Dedifferentiated amniotic fluid mesenchymal stem cell (primary cell): ENCODE measurements around the gene ISG20.
A peak's percentile ranks its signal among the peaks of the same experiment; 100 is the strongest.

ENCODE experiments used
- DNase-seq: peaks from one replicate; pipeline ENCODE4 v3.0.0-alpha.2; 2016; ENCODE audit errors: extremely low spot score

Gene ISG20

DNA sequence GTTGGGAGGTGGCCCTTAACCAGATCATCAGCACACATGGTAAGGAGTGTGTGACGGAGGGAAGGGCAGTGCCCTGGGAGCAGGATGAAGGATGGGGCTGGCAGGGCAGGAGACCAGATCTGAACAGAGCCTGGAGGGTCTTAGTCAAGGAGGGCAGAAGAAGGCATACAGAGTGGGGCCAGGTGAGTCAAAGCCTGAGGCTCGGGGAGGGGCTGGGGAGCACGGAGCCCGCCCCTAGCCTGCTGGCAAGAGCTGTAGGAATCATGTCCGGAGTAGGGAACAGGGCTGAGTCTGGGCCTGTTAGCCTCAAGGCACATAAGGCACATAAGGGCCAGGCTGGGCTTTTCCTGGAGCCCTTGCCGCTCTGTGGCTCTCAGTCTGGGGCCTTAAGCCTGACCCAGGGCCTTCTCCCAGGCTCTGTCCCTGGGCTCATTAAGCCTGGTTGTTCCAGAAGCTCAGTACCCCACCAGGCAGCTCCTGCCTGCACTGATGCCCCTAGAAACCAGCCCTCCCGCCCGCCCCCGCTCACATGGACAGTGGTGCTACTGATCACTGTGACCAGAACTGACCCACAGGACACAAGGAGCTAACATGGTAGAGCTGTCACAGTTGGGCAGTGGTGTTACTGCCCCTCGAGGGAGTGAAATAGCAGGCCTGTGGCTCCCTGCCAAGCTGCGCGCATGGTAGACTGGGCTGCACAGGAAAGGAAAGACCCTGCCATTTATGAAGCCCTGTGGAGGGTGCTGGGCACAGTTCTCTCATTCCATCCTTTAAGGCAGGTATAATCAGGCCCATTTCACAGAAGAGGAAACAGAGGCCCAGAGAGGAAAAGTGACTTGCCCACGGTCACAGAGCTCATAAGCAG is 14.6 kb downstream of the ISG20 start:
- no peak for DNase-seq

DNA sequence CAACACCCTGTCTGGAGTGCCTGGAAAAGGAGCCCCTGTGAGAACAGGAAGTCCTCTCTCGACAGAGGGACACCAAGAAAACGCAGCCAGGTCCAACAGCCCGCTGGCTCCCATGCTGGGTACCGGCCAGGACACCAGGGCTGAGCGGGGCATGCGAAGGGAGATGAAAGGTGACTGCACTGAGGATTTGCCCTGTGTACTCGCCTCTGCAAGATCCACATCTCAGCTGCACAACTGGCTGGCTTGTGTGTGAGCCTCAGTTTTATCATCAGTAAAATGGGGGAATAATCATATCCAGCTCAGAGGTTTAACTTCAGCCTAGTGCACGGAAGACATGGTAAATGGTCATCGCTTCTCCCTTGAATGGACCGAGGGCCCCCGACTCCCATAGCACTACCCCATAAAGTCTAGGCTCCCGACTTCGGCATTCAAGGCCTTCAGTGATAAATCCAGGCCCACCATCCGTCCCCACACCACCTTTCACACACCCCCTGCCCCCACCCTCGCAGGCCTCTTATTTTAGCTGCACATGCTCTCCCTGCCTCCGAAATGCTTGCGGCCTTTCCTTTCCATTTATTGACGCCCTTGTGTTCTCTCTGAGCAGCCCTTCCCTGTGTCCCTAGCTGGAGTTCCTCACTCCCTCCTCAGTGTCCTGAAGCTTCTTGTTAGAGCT is 15.8 kb downstream of the ISG20 start:
- DNase-seq = no peak

GRCh38 chr15:88655103-88655553 is 16.3 kb downstream of the ISG20 start:
- no peak for DNase-seq

DNA sequence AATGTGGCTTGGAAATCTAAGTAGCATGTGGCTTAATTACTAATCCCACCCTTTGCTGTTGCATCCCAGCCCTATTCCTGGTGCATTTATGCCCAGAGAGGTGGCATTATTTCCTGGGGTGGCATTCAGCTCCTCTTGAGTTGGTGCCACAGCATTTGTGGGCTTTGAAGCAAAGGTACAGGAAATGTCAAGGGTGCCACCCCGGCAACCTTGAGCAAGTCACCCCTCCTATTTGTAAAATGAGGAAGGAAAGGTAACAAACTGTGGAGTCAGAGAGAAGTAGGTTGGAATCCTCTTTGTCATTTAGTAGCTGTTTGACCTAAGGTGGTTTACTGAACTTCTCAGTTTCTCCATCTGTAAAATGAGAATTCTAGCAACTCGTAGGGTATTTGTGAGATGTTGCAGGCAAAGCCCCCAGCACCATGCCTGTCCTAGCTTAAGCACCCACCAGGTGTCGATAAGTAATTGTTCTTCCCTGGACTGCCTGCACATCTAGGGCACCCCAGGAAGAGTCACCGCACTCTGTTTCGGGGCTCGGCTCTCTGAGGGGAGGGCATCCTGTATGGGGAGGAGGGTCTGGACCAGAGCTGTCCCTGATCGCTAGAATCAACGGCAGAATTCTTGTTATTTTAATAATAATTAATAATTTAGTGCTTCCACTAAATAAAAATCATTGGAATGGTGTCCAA is 17.1 kb downstream of the ISG20 start:
- DNase-seq = no peak

DNA sequence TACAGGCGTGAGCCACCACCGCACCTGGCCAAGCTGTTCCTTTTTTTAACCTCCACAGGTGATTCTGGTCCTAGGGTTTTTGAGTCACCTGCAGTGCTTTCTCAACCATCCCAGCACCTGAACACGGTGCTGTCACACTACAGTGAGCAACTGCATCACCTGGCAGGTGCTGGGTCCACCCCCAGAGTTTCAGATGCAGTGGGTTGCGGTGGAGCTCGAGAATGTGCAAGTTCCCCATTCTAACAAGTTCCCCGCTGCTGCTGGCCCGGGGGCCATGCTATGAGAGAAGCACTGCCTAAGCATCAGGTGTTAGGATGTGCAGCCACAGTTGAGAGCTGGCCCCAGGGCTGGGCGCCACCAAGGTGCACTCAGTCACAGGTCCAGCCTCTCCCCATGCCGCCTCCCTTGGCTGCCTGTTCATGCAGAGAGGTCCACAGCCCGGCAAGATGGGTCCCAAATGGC is 18.0 kb downstream of the ISG20 start:
- DNase-seq = no peak

GRCh38 chr15:88657326-88658069 is 18.7 kb downstream of the ISG20 start:
- DNase-seq = peak; percentile 22

DNA sequence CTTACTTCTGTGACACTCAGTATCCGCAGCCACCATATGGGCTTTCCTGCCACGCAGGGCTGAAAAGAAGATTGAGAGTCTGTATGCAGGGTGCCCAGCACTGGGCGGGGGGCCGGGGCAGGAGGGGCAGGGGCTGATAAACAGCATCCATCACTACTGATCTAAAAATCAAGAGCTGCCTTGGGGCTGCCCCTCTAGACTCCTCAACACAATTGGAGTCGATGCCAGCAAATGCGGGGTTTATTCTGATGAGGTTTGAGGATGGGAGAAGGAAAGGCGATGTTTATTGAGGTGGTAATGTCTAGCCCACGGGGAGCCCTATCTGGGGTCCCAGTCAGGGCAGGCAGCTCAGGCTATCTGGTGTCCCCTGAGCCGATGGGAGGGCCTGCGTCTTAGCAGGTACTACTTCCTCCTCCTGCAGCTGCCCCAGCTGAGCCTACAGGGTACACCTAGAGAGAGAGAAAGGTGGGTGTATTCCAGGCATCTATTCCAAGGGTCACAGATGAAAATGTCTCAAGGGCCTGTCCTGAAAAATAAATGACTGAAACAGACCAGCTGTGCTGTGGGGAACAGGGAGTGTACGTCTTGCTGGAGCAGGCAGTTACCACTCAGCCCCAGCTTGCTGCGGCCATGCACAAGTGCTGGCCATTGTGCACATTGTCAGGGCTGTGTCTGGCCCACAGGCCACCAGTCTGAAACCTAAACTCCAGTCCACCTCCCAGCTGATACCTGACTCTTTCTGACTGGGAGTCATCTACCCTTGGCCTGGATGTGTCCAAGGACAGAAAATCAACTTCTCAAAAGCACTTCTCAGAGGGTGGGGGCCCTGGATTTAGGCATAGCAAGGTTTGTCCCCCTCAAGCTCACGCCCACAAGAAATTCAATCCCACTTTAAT is 19.5 kb downstream of the ISG20 start:
- no peak for DNase-seq

- peak; percentile 35 for DNase-seq
Measured at GRCh38 chr15:88658972-88659931, 20.4 kb downstream of the ISG20 start.

DNA sequence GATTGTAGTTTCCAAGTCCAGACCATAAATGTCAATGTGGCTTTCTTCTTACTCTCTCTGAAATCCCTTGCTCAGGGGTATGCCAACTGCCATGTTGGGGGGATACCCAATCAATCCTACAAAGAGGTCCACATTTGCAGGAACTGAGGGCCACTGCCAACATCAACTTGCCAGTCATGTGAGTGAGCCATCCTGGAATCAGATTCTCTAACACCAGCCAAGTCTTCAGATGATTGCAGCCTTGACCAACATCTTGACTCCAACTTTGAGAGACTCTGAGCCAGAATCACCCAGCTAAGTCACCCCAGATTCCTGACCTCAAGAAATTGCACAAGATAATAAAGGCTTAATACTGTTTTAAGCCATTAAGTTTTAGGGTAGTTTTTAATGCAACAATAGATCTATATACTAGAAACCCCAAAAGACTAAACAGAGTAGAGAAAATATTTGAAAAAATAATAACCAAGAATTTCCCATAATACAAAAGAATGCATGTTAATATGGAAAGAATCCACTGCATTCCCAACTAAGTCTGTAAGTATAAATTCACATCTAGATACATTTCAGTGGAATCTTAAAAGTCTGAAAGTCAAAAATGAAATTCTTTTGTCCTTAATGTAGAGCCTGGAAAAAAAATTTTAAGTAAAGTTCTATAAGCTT is 22.4 kb downstream of the ISG20 start:
- peak; percentile 63 for DNase-seq

DNA sequence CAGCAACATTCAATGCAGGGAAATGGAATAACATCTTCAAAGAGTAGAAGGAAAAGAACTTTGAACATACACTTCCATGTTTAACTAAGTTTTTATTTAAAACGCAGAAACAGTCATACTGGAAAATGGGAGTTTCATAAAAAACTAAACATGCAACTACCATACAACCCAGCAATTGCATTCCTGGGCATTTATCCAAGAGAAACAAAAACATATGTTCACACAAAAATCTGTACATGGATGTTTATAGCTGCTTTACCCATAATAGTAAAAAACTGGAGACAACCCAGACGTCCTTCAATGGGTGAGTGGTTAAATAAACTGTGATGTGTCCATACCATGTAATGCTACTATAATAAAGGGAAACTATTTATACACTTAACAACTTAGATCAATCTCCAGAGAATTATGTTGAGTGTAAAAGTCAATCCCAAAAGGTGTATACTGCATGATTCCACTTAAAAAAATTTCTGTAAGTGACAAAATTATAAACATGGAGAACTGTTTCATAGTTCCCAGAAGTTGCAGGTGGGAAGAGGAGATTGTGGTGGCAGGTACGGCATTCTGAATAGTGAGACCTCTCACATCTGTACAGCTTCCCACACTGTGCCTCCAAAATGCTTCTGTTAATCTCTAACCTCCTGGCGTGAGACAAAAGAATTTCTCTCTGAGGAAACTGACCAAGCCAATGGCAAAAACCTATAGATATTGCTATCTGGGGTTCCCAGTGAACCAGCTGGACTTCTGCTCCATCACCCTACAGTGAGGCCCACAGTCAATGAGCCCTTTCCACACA is 23.1 kb downstream of the ISG20 start:
- peak; percentile 58 for DNase-seq

GRCh38 chr15:88663141-88663621 is 24.4 kb downstream of the ISG20 start:
- DNase-seq = peak; percentile 17

DNA sequence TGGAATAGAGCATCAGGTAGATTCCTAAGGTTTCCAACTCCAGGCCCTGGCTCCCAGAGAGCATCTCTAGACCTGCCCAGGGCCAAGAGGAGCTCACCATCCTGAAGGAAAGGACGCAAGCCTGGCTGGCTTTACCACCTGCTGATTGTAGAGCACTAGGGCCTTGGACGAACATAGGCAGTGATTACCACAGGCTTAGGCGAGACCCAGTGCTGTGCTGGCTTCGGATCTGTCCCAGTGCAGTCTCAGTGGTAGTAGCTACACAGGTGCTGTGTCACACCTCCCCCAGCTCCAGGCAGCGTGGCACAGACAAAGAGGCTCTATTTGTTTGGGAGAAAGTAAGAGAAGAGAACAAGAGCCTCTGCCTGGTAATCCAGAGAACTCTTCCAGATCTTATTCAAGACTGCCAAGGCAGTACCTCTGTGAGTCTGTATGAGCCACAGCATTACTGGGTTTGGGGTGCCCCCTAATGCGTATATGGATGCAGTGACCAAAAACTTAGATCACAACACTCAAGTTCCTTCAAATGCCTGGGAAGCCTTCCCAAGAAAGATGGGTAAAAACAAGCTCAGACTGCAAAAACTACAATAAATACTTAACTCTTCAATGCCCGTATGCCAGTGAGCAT is 25.4 kb downstream of the ISG20 start:
- no peak for DNase-seq

- no peak for DNase-seq
Measured at GRCh38 chr15:88674661-88675060, 35.8 kb downstream of the ISG20 start.

GRCh38 chr15:88678755-88679154 is 39.9 kb downstream of the ISG20 start:
- no peak for DNase-seq

GRCh38 chr15:88680241-88681001 is 41.6 kb downstream of the ISG20 start:
- no peak for DNase-seq

DNA sequence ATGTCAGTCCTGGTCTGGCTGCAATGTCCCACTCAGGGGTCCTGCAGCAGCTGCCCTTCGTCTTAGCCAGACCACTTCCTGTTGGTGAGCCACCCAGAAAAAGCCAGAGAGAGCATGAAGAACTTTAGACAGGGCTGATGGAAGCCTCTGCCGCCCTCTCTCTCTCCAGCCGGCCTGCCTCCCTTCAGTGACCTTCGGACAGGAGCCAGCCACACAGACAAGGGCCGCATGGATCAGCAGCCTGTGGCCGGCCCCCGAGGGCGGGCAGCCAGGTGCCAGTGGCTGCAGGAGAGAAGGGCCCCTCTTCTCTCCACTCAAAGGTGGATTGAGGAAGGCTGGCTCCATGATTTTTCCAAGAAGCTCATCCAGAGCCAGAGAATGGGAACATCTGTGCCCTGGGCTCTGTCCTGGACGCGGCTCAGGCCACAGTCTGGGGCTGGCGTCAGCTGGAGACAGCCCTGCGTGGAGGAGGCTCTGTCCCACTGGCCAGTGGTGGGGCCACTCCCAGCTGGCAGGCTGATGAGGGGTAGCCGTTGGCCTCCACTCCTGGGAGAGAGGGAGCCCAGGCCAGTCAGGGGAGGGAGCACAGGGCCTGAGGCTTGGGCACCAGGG is 42.9 kb downstream of the ISG20 start:
- DNase-seq = no peak
